ENCODE measurements around the gene TSHR. TPM values are rescaled to one million over a fixed set of nuclear protein-coding genes. Genes with fewer than 3 reads are reported as not detected.

The TSHR gene
- total and polyA plus RNA-seq, 2 of the 13 experiments (the other 11 are each of a cell fraction or from before 2014, with no cell fraction given): not detected

- WGBS (ENCODE audit: low lambda C conversion rate): 95% methylated on average over 3 of the region's 3 CpGs
- ATAC-seq (no peak), FAIRE-seq (no peak), DNase-seq (ENCODE audit: low spot score) (no peak)
- no peaks in the 10 kb centered on the region for H3K4me1 ChIP-seq (ENCODE audit: insufficient read depth, low read length)
- no peak overlapping the region for H3K27ac ChIP-seq (ENCODE audit: extremely low read length, insufficient read depth, low read length)
- intact Hi-C loops (cut with micrococcal nuclease; ENCODE audit: unreplicated experiment): no loop called here
- no peaks in the 10 kb centered on the region for H3K9me3 ChIP-seq (ENCODE audit: low read length)
- TF ChIP-seq ZNF333 (CRISPR knock-in tag; IDR thresholded peaks at IDR 0.05; ENCODE audit: borderline replicate concordance) (no peak), KLF15 (CRISPR knock-in tag; IDR thresholded peaks at IDR 0.05; ENCODE audit: borderline replicate concordance) (no peak), MTF2 (CRISPR knock-in tag; IDR thresholded peaks at IDR 0.05; ENCODE audit: borderline replicate concordance) (no peak), ZNF468 (CRISPR knock-in tag; IDR thresholded peaks at IDR 0.05) (no peak), NFE2L2 (IDR thresholded peaks at IDR 0.05; ENCODE audit: low read length) (no peak), GATAD2A (CRISPR knock-in tag; IDR thresholded peaks at IDR 0.05) (no peak), ZNF17 (CRISPR knock-in tag; IDR thresholded peaks at IDR 0.05) (no peak), NPAS2 (CRISPR knock-in tag; IDR thresholded peaks at IDR 0.05; ENCODE audit: borderline replicate concordance) (no peak), SETDB1 (CRISPR knock-in tag; IDR thresholded peaks at IDR 0.05; ENCODE audit: borderline replicate concordance) (no peak), SRF (IDR thresholded peaks at IDR 0.05; ENCODE audit: low read depth, low read length) (no peak), MATR3 (CRISPR knock-in tag; IDR thresholded peaks at IDR 0.05) (no peak), MTA1 (CRISPR knock-in tag; IDR thresholded peaks at IDR 0.05; ENCODE audit: borderline replicate concordance) (no peak), MTF1 (CRISPR knock-in tag; IDR thresholded peaks at IDR 0.05) (no peak), POLR2A (IDR thresholded peaks at IDR 0.05; ENCODE audit: insufficient read depth in 1 of 2, low read depth in 2 of 2, low read length in 2 of 2) (no peak), ZNF784 (CRISPR knock-in tag; IDR thresholded peaks at IDR 0.05; ENCODE audit: borderline replicate concordance) (no peak), RBM39 (IDR thresholded peaks at IDR 0.05; ENCODE audit: low read depth, low read length, poor library complexity, severe bottlenecking) (no peak)
- H3K36me3 ChIP-seq (replicated peaks in 1 of 2; ENCODE audit: control insufficient read depth in 1 of 2, insufficient read depth in 2 of 2, low read length in 2 of 2): 0 out of 5 replicates have a peak, but pooled peaks cover 0 to 4% of the 10 kb centered on the region in 2 experiments
- H3K9ac ChIP-seq (ENCODE audit: insufficient read depth, low read depth, low read length): no peak overlapping the region
- no peaks in the 10 kb centered on the region for H4K20me1 ChIP-seq (ENCODE audit: insufficient read depth, low read length)
- ChIA-PET CTCF (ENCODE audit: low intra/inter-chr PET ratio, low total read pairs) (no interaction called here), POLR2A (no interaction called here)
- BruUV-seq (replicated peaks): no TSS peak
- no peak overlapping the region for H2AFZ ChIP-seq (ENCODE audit: low read length)
- no peaks in the 10 kb centered on the region for H3K79me2 ChIP-seq (ENCODE audit: insufficient read depth, low read length)
- no peak overlapping the region for H3K4me3 ChIP-seq (replicated peaks in 1 of 3; ENCODE audit: insufficient read depth in 1 of 3, low read depth in 2 of 3, low read length in 3 of 3)
- in situ Hi-C loops (cut with HindIII; ENCODE audit: extremely low pct_ligation_motif_present, low pct_unique_long_range_greater_than_20kb): no loop called here
- H3K27me3 ChIP-seq (ENCODE audit: control insufficient read depth in 1 of 2, insufficient read depth in 2 of 2, low read length in 2 of 2): no peaks in the 10 kb centered on the region
- H3K4me2 ChIP-seq (ENCODE audit: low read depth, low read length): no peak overlapping the region
Measured at GRCh38 chr14:80919622-80920021, 35.8 kb upstream of the TSHR start.

Measured in HepG2 (cell line).